Measurements from ENCODE around the gene MIOS. TPM values are rescaled to one million over a fixed set of nuclear protein-coding genes. Genes with fewer than 3 reads are reported as not detected.

Gene MIOS
- total and polyA plus RNA-seq, 12 donors, result 8.7 to 51.3 (median 24.7) TPM

DNA sequence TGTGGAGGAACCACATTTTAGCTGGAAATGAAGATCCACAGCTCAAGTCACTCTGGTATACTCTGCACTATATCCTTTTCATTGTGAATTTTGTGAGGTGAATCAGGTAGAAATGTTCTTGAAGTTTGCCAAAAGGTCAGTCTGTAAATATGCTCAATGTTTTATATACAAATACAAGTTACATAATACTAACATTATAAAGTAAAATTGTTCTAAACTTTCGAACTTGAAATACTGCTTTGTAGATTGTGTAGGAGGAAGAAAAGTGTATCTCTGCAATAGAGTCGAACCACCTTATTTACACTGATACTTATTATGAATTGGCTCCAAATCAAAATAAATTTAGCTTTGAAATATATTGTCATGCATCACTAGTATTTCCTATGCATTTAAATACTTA is 7.0 kb downstream of the MIOS start:
- Histone ChIP-seq H3K9me3 (replicated peaks in 1 of 3) (no peaks in the 10 kb centered on the region), H3K27ac (no peak overlapping the region), H3K4me1 (replicated peaks in 1 of 2) (peaks cover 0 to 15% of the 10 kb centered on the region in 2 donors), H3K4me3 (no peak overlapping the region), H3K36me3 (replicated peaks in 1 of 2) (no peaks in the 10 kb centered on the region), H3K27me3 (no peaks in the 10 kb centered on the region)
- DNase-seq, result no peak
- intact Hi-C loops (cut with DNase I), result no loop called here
- 90 to 96% (median 94%) methylated on average over 2 of the region's 2 CpGs for WGBS, 4 donors
- TF ChIP-seq POLR2A (IDR thresholded peaks at IDR 0.05), result no peak
- TF ChIP-seq, protein P1, sequence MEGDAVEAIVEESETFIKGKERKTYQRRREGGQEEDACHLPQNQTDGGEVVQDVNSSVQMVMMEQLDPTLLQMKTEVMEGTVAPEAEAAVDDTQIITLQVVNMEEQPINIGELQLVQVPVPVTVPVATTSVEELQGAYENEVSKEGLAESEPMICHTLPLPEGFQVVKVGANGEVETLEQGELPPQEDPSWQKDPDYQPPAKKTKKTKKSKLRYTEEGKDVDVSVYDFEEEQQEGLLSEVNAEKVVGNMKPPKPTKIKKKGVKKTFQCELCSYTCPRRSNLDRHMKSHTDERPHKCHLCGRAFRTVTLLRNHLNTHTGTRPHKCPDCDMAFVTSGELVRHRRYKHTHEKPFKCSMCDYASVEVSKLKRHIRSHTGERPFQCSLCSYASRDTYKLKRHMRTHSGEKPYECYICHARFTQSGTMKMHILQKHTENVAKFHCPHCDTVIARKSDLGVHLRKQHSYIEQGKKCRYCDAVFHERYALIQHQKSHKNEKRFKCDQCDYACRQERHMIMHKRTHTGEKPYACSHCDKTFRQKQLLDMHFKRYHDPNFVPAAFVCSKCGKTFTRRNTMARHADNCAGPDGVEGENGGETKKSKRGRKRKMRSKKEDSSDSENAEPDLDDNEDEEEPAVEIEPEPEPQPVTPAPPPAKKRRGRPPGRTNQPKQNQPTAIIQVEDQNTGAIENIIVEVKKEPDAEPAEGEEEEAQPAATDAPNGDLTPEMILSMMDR (IDR thresholded peaks at IDR 0.05), result no peak

DNA sequence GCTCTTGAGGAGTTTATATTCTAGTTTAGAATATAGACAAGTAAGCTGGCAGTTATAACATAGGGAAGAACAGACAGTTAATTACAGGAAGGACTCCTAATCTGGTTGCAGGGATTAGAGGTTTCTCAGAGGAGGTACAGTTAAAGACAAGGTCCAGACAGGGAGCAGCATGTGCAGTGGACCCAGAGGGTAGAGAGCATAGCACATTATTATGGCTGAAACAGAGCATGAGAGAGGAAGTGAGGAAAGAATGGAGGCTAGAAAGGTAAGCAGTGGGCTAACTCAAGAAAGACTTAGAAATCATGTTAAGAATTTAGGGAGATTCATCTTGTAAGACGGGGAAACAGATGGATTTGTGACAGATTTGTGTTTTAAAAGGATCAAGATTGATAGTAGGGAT is 9.7 kb downstream of the MIOS start:
- H3K9me3 ChIP-seq (replicated peaks in 1 of 3), result no peaks in the 10 kb centered on the region
- no peaks in the 10 kb centered on the region for H3K27me3 ChIP-seq
- intact Hi-C loops (cut with DNase I), result no loop called here
- TF ChIP-seq, protein P1 (IDR thresholded peaks at IDR 0.05), result no peak
- no peak for TF ChIP-seq POLR2A (IDR thresholded peaks at IDR 0.05)
- WGBS, 4 donors, result 93 to 100% (median 96%) methylated on average over 1 of the region's 1 CpG
- DNase-seq, result no peak
- H3K4me1 ChIP-seq (replicated peaks in 1 of 2), result no peaks in the 10 kb centered on the region
- H3K36me3 ChIP-seq (replicated peaks in 1 of 2), result no peaks in the 10 kb centered on the region
- no peak overlapping the region for H3K4me3 ChIP-seq
- H3K27ac ChIP-seq, result no peak overlapping the region

DNA sequence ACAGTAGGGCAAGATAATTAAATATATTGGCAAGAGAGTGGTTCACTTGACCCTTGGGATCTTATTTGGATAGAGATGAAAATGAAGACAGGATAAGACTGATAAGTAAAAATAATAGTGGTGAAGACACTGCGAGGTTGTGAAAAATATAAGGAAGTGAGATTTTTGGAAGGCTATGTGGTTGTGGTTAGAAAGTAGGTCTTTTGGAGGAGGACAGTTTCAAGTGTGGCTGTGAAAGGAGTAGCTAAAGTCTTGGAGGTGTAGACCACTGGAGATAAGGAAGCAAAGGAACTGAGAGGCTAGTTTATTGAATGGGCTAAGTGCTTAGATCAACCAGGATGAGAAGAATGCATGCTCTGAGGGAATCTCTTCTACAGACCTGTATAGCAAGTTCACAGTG is 11.2 kb downstream of the MIOS start:
- H3K27me3 ChIP-seq, result no peaks in the 10 kb centered on the region
- intact Hi-C loops (cut with DNase I), result no loop called here
- TF ChIP-seq, protein P1 (IDR thresholded peaks at IDR 0.05), result no peak
- TF ChIP-seq POLR2A (IDR thresholded peaks at IDR 0.05), result no peak
- H3K27ac ChIP-seq, result no peak overlapping the region
- H3K4me1 ChIP-seq (replicated peaks in 1 of 2), result no peaks in the 10 kb centered on the region
- H3K36me3 ChIP-seq (replicated peaks in 1 of 2), result no peaks in the 10 kb centered on the region
- 71 to 80% (median 76%) methylated on average over 1 of the region's 1 CpG for WGBS, 4 donors
- no peaks in the 10 kb centered on the region for H3K9me3 ChIP-seq (replicated peaks in 1 of 3)
- H3K4me3 ChIP-seq, result no peak overlapping the region
- DNase-seq, result no peak

GRCh38 chr7:7579638-7580037 is 13.0 kb downstream of the MIOS start:
- intact Hi-C loops (cut with DNase I), result no loop called here
- peaks cover 0 to 10% of the 10 kb centered on the region in 2 donors for H3K4me1 ChIP-seq (replicated peaks in 1 of 2)
- 95 to 98% (median 95%) methylated on average over 3 of the region's 3 CpGs for WGBS, 4 donors

More at GRCh38 chr7:7579638-7580037, 13.0 kb downstream of the MIOS start:
- Histone ChIP-seq H3K27me3 (no peaks in the 10 kb centered on the region), H3K36me3 (replicated peaks in 1 of 2) (no peaks in the 10 kb centered on the region), H3K27ac (no peak overlapping the region), H3K9me3 (replicated peaks in 1 of 3) (no peaks in the 10 kb centered on the region), H3K4me3 (no peak overlapping the region)
- TF ChIP-seq, protein P1 (IDR thresholded peaks at IDR 0.05), result no peak
- TF ChIP-seq POLR2A (IDR thresholded peaks at IDR 0.05), result no peak
- no peak for DNase-seq
